AG09309 (cell line): ENCODE measurements around the gene SLC24A5.

Experiments used
- DNase-seq: peaks from one replicate; pipeline ENCODE4 v3.0.0-alpha.2; 2010; ENCODE audit warnings: low read depth
- H3K4me3 ChIP-seq: 2 replicates; pipeline ENCODE4 v1.5.1; 2011; ENCODE audit warnings: mild to moderate bottlenecking, low read depth, low read length, moderate library complexity; ENCODE audit not compliant: control insufficient read depth
- TF ChIP-seq, protein P1 (sequence below): IDR thresholded peaks from 2 replicates; pipeline ENCODE4 v1.5.1; 2011; ENCODE audit warnings: mild to moderate bottlenecking, low read depth, low read length, inconsistent platforms; ENCODE audit not compliant: insufficient read depth, control insufficient read depth; ENCODE audit errors: missing control alignments

SLC24A5 gene

DNA sequence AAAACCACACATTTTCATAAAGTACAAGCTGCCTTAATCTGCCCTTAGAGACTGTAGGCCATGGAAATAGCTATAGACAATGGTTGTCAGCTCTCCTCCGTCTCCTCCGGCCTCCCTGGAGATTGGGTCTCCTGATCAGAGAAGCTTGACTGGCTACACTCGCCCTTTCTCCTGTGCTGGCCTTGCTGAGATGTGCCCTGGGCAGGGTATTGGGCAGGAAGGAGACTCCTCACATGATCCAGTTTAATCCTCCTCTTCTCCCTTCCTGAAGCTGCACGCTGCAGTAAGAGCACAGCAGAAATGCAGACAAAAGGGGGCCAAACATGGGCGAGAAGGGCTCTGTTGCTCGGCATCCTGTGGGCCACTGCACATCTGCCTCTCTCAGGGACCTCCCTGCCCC lies at the start of gene SLC24A5:
Gene SLC24A5 (plus strand): TSS at position 246 of the 400 bp plus-strand sequence. CDS start 55 bp downstream, at position 301.
- no peak for DNase-seq
- TF ChIP-seq, protein P1, sequence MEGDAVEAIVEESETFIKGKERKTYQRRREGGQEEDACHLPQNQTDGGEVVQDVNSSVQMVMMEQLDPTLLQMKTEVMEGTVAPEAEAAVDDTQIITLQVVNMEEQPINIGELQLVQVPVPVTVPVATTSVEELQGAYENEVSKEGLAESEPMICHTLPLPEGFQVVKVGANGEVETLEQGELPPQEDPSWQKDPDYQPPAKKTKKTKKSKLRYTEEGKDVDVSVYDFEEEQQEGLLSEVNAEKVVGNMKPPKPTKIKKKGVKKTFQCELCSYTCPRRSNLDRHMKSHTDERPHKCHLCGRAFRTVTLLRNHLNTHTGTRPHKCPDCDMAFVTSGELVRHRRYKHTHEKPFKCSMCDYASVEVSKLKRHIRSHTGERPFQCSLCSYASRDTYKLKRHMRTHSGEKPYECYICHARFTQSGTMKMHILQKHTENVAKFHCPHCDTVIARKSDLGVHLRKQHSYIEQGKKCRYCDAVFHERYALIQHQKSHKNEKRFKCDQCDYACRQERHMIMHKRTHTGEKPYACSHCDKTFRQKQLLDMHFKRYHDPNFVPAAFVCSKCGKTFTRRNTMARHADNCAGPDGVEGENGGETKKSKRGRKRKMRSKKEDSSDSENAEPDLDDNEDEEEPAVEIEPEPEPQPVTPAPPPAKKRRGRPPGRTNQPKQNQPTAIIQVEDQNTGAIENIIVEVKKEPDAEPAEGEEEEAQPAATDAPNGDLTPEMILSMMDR, result no peak
- no peak within 1 kb of the TSS for H3K4me3 ChIP-seq

DNA sequence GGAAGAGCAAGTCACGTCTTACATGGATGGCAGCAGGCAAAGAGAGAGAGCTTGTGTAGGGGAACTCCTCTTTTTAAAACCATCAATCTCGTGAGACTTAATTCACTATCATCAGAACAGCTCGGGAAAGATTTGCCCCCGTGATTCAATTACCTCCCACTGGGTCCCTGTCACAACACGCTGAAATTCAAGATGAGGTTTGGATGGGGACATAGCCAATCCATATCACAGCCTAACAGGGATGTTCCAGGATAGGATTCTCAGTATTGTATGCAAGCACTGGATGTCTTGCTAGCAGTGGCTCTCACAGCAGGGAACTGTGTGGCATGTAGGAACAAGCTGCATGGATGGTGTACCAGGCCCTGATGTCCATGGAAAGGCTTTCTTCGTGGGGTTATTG lies 47.8 kb upstream of the SLC24A5 start:
- TF ChIP-seq, protein P1, result no peak
- no peak overlapping the region for H3K4me3 ChIP-seq
- no peak for DNase-seq

DNA sequence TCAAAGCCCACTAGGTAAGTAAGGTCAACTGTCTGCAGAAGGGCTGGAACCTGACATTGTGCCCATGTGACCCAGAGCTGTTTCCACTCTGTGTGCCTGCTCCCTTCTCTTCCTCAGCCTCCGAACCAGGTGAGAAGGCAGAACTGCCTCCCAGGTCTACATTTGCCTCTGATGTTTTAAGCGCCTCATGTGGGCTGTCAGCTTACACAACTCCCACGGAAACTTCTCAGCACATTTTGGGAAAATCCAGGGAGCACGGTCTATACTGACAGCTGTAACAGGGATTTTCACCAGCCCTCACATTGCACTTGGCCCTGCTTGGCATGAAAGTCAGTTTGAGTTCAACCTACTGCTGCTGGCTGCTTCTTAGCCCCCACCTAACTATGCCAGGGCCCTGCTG lies 46.9 kb upstream of the SLC24A5 start:
- no peak overlapping the region for H3K4me3 ChIP-seq
- no peak for DNase-seq
- TF ChIP-seq, protein P1, result no peak

DNA sequence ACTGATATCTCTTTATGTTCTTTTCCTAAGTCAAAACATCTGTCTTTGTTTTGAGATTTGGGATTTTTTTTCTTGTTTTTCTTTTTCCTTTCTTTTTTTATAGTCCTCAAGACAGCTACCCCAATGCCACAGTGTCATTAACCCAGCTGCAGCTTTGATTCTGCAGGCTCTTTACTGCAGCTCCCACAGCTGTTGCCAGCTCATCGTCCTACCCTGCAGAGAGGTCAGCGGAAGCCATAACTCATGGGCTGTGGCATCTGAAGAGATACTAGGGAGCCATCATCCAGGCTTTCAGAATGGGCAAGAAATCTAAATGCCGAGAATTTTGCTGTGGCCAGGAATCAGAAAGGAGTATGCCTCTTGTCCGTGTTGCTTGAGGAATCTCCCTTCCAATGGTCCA lies 44.3 kb upstream of the SLC24A5 start:
- H3K4me3 ChIP-seq, result no peak overlapping the region
- no peak for DNase-seq
- TF ChIP-seq, protein P1, result no peak

DNA sequence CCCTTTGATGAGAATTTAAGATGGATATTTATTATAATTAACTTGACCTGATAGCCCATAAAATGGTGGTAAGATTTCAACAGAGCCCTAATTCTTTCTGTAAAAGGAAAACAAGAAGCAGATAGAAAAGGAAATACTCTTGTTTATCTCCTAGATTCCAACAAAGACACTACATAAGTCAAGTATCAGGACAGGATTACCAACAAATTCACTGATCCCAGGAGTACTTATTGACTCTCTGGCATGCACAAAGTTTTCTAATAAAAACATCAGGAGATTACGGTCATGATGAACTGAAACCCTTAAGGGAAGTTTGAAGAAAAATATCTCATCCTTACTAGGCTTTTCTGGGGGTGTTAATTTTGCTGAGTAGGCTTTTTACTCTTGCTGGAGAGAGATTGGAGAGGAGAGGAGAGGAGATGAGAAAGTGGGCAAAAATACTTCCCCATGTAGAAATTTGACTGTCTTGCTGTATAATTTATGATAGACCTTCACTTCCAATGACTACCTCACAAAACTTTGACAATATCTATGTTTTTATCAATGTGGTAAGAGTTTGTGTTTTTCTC lies 43.1 kb upstream of the SLC24A5 start:
- no peak for DNase-seq
- TF ChIP-seq, protein P1, result no peak
- H3K4me3 ChIP-seq, result no peak overlapping the region

DNA sequence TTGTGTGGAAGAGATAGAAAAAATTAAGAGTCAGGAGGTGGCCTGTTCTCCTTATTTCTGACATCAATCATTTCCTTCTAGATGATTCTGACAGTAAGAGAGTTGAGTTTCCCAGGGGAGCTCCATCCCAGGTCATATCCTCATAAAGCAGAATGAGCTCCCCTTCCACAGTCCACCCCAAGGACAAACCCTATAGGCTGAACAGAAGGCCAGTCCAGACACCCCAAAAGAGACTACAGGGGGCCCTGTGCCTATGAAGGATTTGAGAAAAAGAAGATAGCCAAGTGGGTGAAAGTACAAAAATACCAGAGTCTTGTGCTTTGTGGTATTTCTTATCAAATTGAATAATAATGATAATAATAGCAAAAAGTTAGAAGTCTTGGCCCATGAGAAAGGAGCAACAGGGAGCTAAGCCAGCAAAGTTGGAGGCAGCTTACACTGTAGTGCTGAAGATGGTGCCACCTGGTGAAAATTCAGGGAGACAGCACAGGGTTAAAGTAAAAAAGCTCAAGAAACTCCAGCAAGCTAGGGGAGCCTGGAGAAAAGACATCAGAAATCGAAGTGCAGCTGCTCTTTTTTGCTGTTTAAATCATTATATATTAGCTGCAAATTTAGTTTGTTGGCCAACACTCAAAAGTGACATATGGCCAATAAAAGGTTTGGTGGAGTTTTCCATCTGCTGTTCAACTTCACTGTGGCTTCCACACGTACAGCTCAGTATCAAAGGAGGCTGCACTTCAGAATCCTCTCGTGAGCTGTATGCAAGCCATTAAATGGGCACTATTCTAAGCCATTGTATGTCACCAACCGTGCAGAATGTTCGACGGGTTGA lies 35.8 kb upstream of the SLC24A5 start:
- TF ChIP-seq, protein P1, result peak; percentile 40
- DNase-seq, result no peak
- H3K4me3 ChIP-seq, result no peak overlapping the region
